Lower lobe of right lung (tissue), 2 donors: Measurements from ENCODE around the gene FUZ. TPM values are rescaled to one million over a fixed set of nuclear protein-coding genes. Genes with fewer than 3 reads are reported as not detected.

Experiments used
- ATAC-seq, 2 donors: fragments of 200-7000 bp; cut with Tn5 transposase; one replicate each; pipeline ENCODE4 v1.9.1; 2020 to 2022; ENCODE audit warnings: mild to moderate bottlenecking in 2 of 2, moderate library complexity in 2 of 2
- DNase-seq: peaks from one replicate; pipeline ENCODE4 v3.0.0-alpha.2; 2020
- H3K27ac ChIP-seq: fragments of 200-600 bp; one replicate; pipeline ENCODE4 v1.8.0; 2022
- H3K27me3 ChIP-seq: fragments of 200-600 bp; one replicate; pipeline ENCODE4 v1.8.0; 2022; ENCODE audit warnings: low read depth
- H3K36me3 ChIP-seq: fragments of 200-600 bp; one replicate; pipeline ENCODE4 v1.8.0; 2022; ENCODE audit warnings: mild to moderate bottlenecking
- H3K4me1 ChIP-seq: fragments of 200-600 bp; one replicate; pipeline ENCODE4 v1.8.0; 2022
- H3K4me3 ChIP-seq: fragments of 200-600 bp; one replicate; pipeline ENCODE4 v1.8.0; 2022; ENCODE audit warnings: mild to moderate bottlenecking
- H3K9me3 ChIP-seq: fragments of 200-600 bp; one replicate; pipeline ENCODE4 v1.8.0; 2022
- CTCF ChIP-seq: fragments of 200-600 bp; IDR thresholded peaks from one replicate; pipeline ENCODE4 v1.8.0; 2022; ENCODE audit warnings: antibody characterized with exemption, mild to moderate bottlenecking
- intact Hi-C: fragments of 100-400 bp; cut with DNase I; formaldehyde crosslinking; loops from one replicate; pipeline ENCODE4 v1.11.0; 2022
- total RNA-seq: library from RNA; stranded (reverse); fragmentation: NEBNext Ultra II Directional; extraction: Animal tissue kit (Norgen Biotek cat#: 25700); gene quantifications from one replicate; pipeline ENCODE4 v1.2.1, GENCODE V29; 2021
- donor health status: DM: no; HTN: yes; CAD: no; lungs with severe emphysema.

Gene FUZ
- total RNA-seq, 1 donor from 2014 or later, result 24.0 TPM

DNA sequence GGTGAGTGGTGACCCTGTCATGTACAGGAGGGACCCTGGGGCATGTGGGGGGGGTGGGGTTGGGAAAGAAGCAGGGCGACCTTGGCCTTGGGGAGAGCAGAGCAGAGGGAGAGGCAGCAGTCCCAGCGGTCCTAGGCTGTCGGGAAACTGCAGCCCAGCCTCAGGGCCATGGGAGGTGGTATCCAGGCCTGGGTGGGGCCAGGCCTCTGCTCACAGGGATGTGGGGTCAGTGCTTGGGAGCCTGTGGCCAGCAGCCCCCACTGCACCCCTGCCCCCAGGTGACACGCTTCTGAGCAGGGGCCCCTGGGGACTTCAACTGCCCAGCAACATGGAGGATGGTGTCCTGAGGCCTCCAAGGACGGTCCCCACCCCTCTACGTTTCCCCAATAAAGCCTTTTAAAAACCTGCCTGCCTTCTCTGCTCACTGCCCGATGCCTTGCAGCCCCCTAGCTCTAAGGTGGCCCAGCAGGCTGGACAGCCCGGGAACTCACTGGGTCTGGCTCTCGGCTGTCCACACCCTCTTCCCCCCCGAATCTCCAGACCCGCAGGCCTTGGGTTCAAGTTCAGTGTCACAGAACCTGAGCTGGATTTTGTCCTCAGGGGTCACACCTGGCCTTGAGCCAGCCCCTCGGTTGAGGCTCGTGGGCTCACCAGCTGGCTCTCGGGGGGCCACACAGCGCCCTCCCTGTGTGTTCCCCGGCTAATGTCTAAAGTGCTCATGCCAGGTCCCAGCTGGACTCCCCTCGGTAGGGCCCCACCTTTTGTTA lies 47.4 kb upstream of the FUZ start:
- H3K4me3 ChIP-seq, result no peak overlapping the region
- DNase-seq, result no peak
- intact Hi-C loops, result no loop called here
- H3K36me3 ChIP-seq, result peaks cover 85% of the 10 kb centered on the region
- H3K27ac ChIP-seq, result peak overlapping the region; percentile 11
- TF ChIP-seq CTCF, result no peak
- H3K9me3 ChIP-seq, result no peaks in the 10 kb centered on the region
- peaks cover 9% of the 10 kb centered on the region for H3K4me1 ChIP-seq
- no peaks in the 10 kb centered on the region for H3K27me3 ChIP-seq
- ATAC-seq, result no peak

DNA sequence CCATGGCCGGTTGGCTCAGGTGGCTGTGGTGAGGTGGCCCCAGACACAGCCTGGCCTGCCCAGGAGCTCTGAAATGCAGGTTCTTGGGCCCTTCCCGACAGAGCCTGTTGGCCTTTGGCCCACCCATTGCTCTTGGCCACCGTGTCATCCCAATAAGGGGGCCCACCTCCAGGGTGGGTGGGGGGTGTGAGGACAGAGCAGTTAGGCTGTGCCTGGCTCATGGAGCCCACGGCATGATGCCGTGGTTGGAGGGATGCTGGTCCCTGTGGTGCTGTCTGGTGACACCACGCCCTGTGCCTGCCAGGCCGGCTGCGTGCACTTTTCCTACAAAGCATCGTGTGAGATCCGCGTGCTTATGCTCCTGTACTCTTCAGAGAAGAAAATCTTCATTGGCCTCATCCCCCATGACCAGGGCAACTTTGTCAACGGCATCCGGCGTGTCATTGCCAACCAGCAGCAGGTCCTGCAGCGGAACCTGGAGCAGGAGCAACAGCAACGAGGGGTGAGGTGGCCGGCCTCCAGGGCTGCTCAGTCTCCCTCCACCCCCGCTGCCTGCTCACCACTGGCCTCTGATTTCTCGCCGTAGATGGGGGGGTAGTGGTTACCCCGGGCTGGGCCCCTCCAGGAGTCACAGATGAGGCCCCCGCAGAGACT lies 46.7 kb upstream of the FUZ start:
- Histone ChIP-seq H3K27me3 (no peaks in the 10 kb centered on the region), H3K4me1 (peaks cover 2% of the 10 kb centered on the region), H3K9me3 (no peaks in the 10 kb centered on the region), H3K4me3 (no peak overlapping the region), H3K27ac (no peak overlapping the region), H3K36me3 (peaks cover 89% of the 10 kb centered on the region)
- no peak for TF ChIP-seq CTCF
- DNase-seq (no peak), ATAC-seq (no peak)
- intact Hi-C loops, result no loop called here

DNA sequence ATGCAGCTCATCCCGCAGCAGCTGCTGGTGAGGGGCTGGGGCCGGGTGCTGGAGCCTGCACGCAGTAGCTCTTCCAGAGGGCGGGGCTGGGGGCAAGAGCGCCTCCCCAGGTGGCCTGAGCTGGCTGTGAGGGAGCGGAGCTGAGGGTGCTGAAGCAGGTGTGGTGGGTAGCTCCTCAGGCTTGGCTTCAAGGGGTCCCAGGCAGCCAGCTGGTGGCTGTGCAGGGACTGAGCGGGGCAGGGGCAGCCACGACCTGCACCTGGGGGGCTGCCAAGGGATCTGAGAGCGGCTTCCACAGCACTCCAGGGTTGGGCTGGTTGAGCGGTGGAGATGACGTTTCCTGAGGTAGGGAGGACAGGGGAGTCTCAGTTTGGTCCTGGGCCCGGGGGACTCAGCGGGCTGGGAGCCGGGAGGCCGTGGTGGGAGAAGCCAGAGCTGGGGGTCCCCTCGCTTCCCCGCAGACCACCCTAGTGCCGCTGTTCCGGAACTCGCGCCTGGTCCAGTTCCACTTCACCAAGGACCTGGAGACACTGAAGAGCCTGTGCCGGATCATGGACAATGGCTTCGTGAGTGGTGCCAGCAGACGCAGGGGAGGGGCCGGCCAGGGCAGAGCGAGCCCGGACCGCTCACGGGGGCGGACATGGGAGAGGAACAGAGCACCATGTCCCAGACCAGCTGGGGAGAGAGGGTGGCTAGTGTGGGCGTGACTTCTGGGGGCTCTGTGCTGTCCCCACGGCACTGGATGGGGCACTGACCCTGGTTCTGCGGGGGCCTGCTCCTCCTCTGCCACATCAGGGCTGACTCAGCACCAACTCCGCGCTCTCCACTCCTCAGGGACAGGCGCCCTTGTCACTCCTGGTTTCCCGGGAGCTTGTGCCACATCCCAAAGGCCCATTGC lies 45.2 kb upstream of the FUZ start:
- Histone ChIP-seq H3K27me3 (no peaks in the 10 kb centered on the region), H3K9me3 (no peaks in the 10 kb centered on the region), H3K4me3 (no peak overlapping the region), H3K36me3 (peaks cover 81% of the 10 kb centered on the region), H3K27ac (no peak overlapping the region), H3K4me1 (peaks cover 7% of the 10 kb centered on the region)
- intact Hi-C loops, result no loop called here
- no peak for ATAC-seq
- no peak for DNase-seq
- TF ChIP-seq CTCF, result no peak

GRCh38 chr19:49857838-49858087 lies 44.7 kb upstream of the FUZ start:
- Histone ChIP-seq H3K27ac (no peak overlapping the region), H3K36me3 (peaks cover 75% of the 10 kb centered on the region), H3K4me1 (peaks cover 13% of the 10 kb centered on the region), H3K27me3 (no peaks in the 10 kb centered on the region), H3K9me3 (no peaks in the 10 kb centered on the region), H3K4me3 (no peak overlapping the region)
- ATAC-seq (no peak), DNase-seq (no peak)
- TF ChIP-seq CTCF, result no peak
- intact Hi-C loops, result no loop called here

DNA sequence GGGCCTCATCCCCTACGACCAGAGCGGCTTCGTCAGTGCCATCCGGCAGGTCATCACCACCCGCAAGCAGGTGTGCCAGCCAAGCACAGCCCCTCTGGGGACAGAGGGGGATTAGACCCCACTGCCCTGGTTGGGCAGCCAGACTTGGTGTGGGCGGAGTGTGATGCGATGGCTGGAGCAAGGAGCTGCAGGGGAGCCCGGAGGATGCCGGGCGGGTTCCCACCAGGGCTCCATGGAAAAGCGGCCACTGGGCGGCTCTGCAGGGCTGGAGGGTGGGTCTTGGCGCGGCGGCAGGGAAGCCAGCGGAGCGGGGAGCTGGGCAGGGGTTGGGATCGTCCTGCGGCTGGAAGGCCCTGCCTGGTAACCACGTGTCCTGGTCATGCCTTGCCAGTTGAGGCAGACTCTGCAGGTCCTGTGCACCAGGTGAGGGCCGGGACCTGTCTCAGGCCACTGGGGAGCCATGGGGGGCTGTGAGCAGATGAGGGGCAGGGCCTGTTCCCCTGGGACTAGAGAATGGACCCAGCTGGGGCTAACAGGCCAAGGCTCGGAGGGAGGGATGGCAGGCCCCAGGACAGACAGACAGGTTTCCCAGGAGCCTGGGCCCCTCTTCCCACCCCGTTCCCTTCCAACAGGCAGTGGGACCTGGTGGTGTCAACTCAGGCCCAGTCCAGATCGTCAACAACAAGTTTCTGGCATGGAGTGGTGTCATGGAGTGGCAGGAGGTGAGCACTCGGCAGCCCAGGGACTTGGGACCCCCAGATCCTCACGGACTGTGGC lies 44.2 kb upstream of the FUZ start:
- H3K4me1 ChIP-seq, result peaks cover 18% of the 10 kb centered on the region
- intact Hi-C loops, result no loop called here
- H3K36me3 ChIP-seq, result peaks cover 73% of the 10 kb centered on the region
- no peak overlapping the region for H3K27ac ChIP-seq
- DNase-seq (no peak), ATAC-seq (no peak)
- no peaks in the 10 kb centered on the region for H3K9me3 ChIP-seq
- no peak overlapping the region for H3K4me3 ChIP-seq
- no peaks in the 10 kb centered on the region for H3K27me3 ChIP-seq
- no peak for TF ChIP-seq CTCF
